K562 (cell line): ENCODE results near the gene ETS2. TPM values are rescaled to one million over a fixed set of nuclear protein-coding genes. Genes with fewer than 3 reads are reported as not detected.

Source experiments
- ATAC-seq: fragments of 200-7000 bp; cut with Tn5 transposase; 3 replicates; pipeline ENCODE4 v1.9.1; 2020; ENCODE audit warnings: moderate library complexity
- BruUV-seq: library from RNA; stranded (reverse); fragments of 400-500 nt; replicated peaks from 2 replicates; lab custom pipeline; 2021; lab: Mats Ljungman, UMichigan
- CTCF ChIA-PET: fragments of 300-600 bp; formaldehyde crosslinking; extraction: SDS; loops from one replicate; lab custom pipeline; 2021; ENCODE audit warnings: low intra/inter-chr PET ratio; lab: Yijun Ruan, JAX
- POLR2A ChIA-PET: fragments of 300-600, 350-650 bp; sonication (Branson Sonifier 250); formaldehyde crosslinking; extraction: SDS; loops from one replicate; lab custom pipeline; 2021; ENCODE audit warnings: antibody characterized with exemption, inconsistent platforms; lab: Yijun Ruan, JAX
- DNase-seq, 4 experiments: peaks; one replicate each; pipeline versions ENCODE4 v3.0.0 to v3.0.0-alpha.2; 2011 to 2018; ENCODE audit warnings: low spot score in 3 of 4, mixed read lengths in 3 of 4; ENCODE audit errors: extremely low read depth in 1 of 4
- FAIRE-seq: peaks from 2 replicates; lab custom pipeline; 2011; peaks lifted over from hg19 to GRCh38; lab: Jason Lieb, UNC
- H2AFZ ChIP-seq: 2 replicates; pipeline ENCODE4 v1.6.0; 2011; ENCODE audit warnings: low read depth, low read length, control low read depth, inconsistent platforms
- H3K27ac ChIP-seq: fragments of 200-600 bp; 3 replicates; pipeline ENCODE4 v1.8.0; 2011; ENCODE audit warnings: low read depth, mild to moderate bottlenecking, control low read depth, inconsistent platforms, low read length, moderate library complexity, mixed read lengths; ENCODE audit errors: extremely low read depth
- H3K27me3 ChIP-seq, 2 experiments: fragments of 300-600 bp in 1 of 2; 2 replicates in 1 of 2; 3 replicates in 1 of 2; pipeline versions ENCODE4 v1.6.0 to v1.8.0; 2011; ENCODE audit warnings: inconsistent platforms in 2 of 2, low read length in 2 of 2, mild to moderate bottlenecking in 1 of 2, mixed read lengths in 1 of 2, moderate library complexity in 1 of 2; ENCODE audit not compliant: control insufficient read depth in 2 of 2, insufficient read depth in 2 of 2
- H3K36me3 ChIP-seq: fragments of 300-600 bp; 3 replicates; pipeline ENCODE4 v1.8.0; 2011; ENCODE audit warnings: mild to moderate bottlenecking, low read length, inconsistent platforms; ENCODE audit not compliant: control insufficient read depth, insufficient read depth
- H3K4me1 ChIP-seq, 2 experiments: fragments of 200-600 bp in 1 of 2; replicated peaks in 1 of 2; 2 replicates in 1 of 2; 3 replicates in 1 of 2; pipeline versions ENCODE4 v1.5.1 to v1.8.0; 2011; ENCODE audit warnings: inconsistent platforms in 2 of 2, low read length in 2 of 2, mild to moderate bottlenecking in 1 of 2, mixed read lengths in 1 of 2, moderate library complexity in 1 of 2; ENCODE audit not compliant: control insufficient read depth in 2 of 2, insufficient read depth in 2 of 2
- H3K4me2 ChIP-seq: 2 replicates; pipeline ENCODE4 v1.6.1; 2011; ENCODE audit warnings: low read length, control low read depth, inconsistent platforms, mixed read lengths; ENCODE audit not compliant: insufficient read depth
- H3K4me3 ChIP-seq: fragments of 200-600 bp; sonication (generic), shearing (Covaris generic); 2 replicates; pipeline ENCODE4 v1.5.1; 2016; ENCODE audit warnings: control low read depth, inconsistent platforms
- H3K79me2 ChIP-seq: fragments of 200-600 bp; 3 replicates; pipeline ENCODE4 v1.8.0; 2011; ENCODE audit warnings: low read length, inconsistent platforms; ENCODE audit not compliant: control insufficient read depth, insufficient read depth
- H3K9ac ChIP-seq, 2 experiments: 2 replicates each; pipeline versions ENCODE4 v1.6.0 to v1.6.1; 2011; ENCODE audit warnings: low read depth in 2 of 2, low read length in 2 of 2, control low read depth in 1 of 2, inconsistent platforms in 1 of 2, mild to moderate bottlenecking in 1 of 2, mixed read lengths in 1 of 2; ENCODE audit not compliant: insufficient read depth in 1 of 2
- H3K9me1 ChIP-seq: one replicate; pipeline ENCODE4 v1.6.0; 2011; ENCODE audit warnings: inconsistent platforms, mild to moderate bottlenecking, low read length, moderate library complexity; ENCODE audit not compliant: control insufficient read depth, insufficient read depth
- H3K9me3 ChIP-seq: replicated peaks from 2 replicates; pipeline ENCODE4 v1.5.1; 2011; ENCODE audit warnings: low read depth, low read length, inconsistent platforms; ENCODE audit not compliant: control insufficient read depth, insufficient read depth
- H4K20me1 ChIP-seq: replicated peaks from 2 replicates; pipeline ENCODE4 v1.6.1; 2011; ENCODE audit warnings: low read length, inconsistent platforms, mixed read lengths; ENCODE audit not compliant: control insufficient read depth, insufficient read depth
- ATF3 ChIP-seq, 2 experiments: fragments of 450-650 bp in 1 of 2; sonication (generic) in 1 of 2; formaldehyde crosslinking in 1 of 2; IDR thresholded peaks in 1 of 2; conservative IDR thresholded peaks in 1 of 2; 2 replicates each; pipeline versions ENCODE4 v1.6.1 to v1.8.1; 2016 to 2023; ENCODE audit warnings: mild to moderate bottlenecking in 2 of 2, moderate library complexity in 2 of 2, inconsistent platforms in 1 of 2, missing genetic modification reagents in 1 of 2
- WGBS: fragments of 100-300 bp; shearing (Covaris generic); methylation state at CpG from one replicate; pipeline ENCODE4 v1.1.6; 2016; ENCODE audit warnings: low coverage, mixed read lengths; ENCODE audit not compliant: insufficient coverage; ENCODE audit errors: missing lambda C conversion rate; 5-methylcytosine and 5-hydroxymethylcytosine counted together
- in situ Hi-C: fragments of 300-500 bp; cut with MboI; formaldehyde crosslinking; loops from 4 replicates; pipeline ENCODE4 v1.15.0; 2018; ENCODE audit warnings: inconsistent platforms, mixed read lengths
- intact Hi-C: fragments of 100-400 bp; cut with micrococcal nuclease; formaldehyde crosslinking; loops from 2 replicates; pipeline ENCODE4 v1.14.2; 2022
- polyA plus RNA-seq, 8 experiments: library from polyadenylated mRNA; depleted of rRNA in 4 of 8; stranded (reverse) in 5 of 8; unstranded in 3 of 8; fragments of >200 nt; fragmentation: Nextera tagmentation in 2 of 8; fragmentation: Illumina TruSeq in 1 of 8; extraction: Ambion mirVana in 2 of 8; extraction: Trizol in 1 of 8; gene quantifications; 2 replicates each; pipeline versions ENCODE4 v1.2.1 to v1.2.3, GENCODE V29; 2011 to 2014; ENCODE audit warnings: inconsistent platforms in 1 of 8, missing spikeins in 1 of 8
- total RNA-seq, 7 experiments: library from RNA; depleted of rRNA in 6 of 7; stranded (reverse); fragments of >200 nt in 6 of 7; fragmentation: Illumina TruSeq in 2 of 7; extraction: Trizol in 2 of 7; gene quantifications; 2 replicates each; pipeline versions ENCODE4 v1.2.1 to v1.2.3, GENCODE V29; 2011 to 2021; ENCODE audit warnings: low replicate concordance in 1 of 7
- TF ChIP-seq, protein P1 (sequence below), 2 experiments: fragments of 450-650 bp; IDR thresholded peaks; 2 replicates each; pipeline ENCODE4 v1.6.1; 2016

Gene ETS2
- total and polyA plus RNA-seq, 9 of the 15 experiments (the other 6 are each of a cell fraction or from before 2014, with no cell fraction given): 1.7 to 24.4 (median 12.2) TPM

DNA sequence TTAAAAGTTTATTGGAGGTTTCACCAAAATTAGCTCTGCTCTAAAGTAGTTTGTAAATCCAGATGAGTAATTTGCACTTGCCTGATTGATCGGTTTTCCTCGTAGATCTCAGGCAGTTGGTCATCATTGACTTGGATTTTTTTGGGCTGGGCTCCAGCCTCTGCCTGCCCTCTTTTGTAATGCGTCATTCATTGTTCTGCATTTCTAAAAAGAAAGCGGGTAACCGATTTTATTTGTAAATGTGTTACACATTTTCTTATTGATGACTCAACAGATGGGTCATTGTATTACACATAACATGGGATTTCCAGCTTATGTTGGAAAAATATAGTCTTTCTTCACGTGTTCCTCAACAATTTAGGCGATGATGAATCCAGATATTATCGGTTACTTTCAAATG lies 5.5 kb downstream of the ETS2 start:
- 93% methylated on average over 8 of the region's 8 CpGs for WGBS
- no peak for ATAC-seq
- in situ Hi-C loops (no loop called here), intact Hi-C loops (no loop called here)
- CTCF ChIA-PET: no interaction called here
- H3K9ac ChIP-seq: no peak overlapping the region
- no peak for DNase-seq
- POLR2A ChIA-PET: interaction anchor here (5.5 kb wide), 1 partner anchor 10 kb away, joined by 38 read pairs; no protein-coding TSS in a partner anchor
- H3K4me3 ChIP-seq: no peak overlapping the region
- peaks cover 32% of the 10 kb centered on the region for H3K79me2 ChIP-seq
- H4K20me1 ChIP-seq: 0 out of 2 replicates have a peak, but pooled peaks cover 12% of the 10 kb centered on the region
- no TSS peak for BruUV-seq
- FAIRE-seq: no peak
- TF ChIP-seq, protein P1, sequence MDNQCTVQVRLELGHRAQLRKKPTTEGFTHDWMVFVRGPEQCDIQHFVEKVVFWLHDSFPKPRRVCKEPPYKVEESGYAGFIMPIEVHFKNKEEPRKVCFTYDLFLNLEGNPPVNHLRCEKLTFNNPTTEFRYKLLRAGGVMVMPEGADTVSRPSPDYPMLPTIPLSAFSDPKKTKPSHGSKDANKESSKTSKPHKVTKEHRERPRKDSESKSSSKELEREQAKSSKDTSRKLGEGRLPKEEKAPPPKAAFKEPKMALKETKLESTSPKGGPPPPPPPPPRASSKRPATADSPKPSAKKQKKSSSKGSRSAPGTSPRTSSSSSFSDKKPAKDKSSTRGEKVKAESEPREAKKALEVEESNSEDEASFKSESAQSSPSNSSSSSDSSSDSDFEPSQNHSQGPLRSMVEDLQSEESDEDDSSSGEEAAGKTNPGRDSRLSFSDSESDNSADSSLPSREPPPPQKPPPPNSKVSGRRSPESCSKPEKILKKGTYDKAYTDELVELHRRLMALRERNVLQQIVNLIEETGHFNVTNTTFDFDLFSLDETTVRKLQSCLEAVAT (IDR thresholded peaks at IDR 0.05): no peak
- TF ChIP-seq ATF3 (IDR thresholded peaks at IDR 0.05) (peak; percentile 26), ATF3 (CRISPR knock-in tag; conservative IDR thresholded peaks at IDR 0.05) (no peak)
- H3K36me3 ChIP-seq: peaks cover 81% of the 10 kb centered on the region
- no peak overlapping the region for H3K27ac ChIP-seq
- peaks cover 11 to 15% of the 10 kb centered on the region in 2 experiments; a peak in 4 of 5 replicates for H3K4me1 ChIP-seq
- no peaks in the 10 kb centered on the region for H3K9me3 ChIP-seq
- no peak overlapping the region for H3K4me2 ChIP-seq
- no peaks in the 10 kb centered on the region; a peak in 1 of 5 replicates for H3K27me3 ChIP-seq
- H2AFZ ChIP-seq: no peak overlapping the region
- H3K9me1 ChIP-seq: peaks cover 7% of the 10 kb centered on the region
